ENCODE measurements around the gene KIN.

KIN gene

DNA sequence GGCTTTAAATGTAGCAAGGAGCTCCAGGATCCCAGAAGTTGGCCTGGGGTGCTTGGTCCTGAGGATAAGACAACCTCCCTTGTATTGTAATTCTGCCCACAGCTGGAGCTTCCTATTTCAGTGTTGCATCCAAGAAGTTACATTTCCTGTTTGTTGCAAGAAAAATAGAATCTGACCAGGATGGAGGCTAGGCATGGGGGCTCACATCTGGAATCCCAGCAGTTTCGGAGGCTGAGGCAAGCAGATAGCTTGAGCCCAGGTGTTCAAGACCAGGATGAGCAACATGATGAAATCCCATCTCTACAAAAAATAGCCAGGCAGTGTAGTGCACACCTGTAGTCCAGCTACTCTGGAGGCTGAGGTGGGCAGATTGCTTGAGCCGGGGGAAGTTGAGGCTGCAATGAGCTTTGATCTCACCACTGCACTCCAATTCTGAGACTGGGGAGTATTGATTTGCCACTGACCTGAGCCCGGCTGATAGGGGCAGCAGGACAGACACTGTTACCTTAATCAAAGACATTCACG is 85.4 kb downstream of the KIN start:
- Histone ChIP-seq H3K4me1 (ENCODE audit: insufficient read depth, low read length) (no peaks in the 10 kb centered on the region), H3K9ac (ENCODE audit: low read depth, low read length) (no peak overlapping the region), H3K9me3 (ENCODE audit: insufficient read depth, low read depth, low read length) (no peaks in the 10 kb centered on the region), H3K4me3 (ENCODE audit: low read length) (no peak overlapping the region), H3K27me3 (ENCODE audit: insufficient read depth, low read length) (no peaks in the 10 kb centered on the region), H3K27ac (ENCODE audit: low read length) (no peak overlapping the region), H3K36me3 (ENCODE audit: insufficient read depth, low read depth, low read length) (no peaks in the 10 kb centered on the region)

DNA sequence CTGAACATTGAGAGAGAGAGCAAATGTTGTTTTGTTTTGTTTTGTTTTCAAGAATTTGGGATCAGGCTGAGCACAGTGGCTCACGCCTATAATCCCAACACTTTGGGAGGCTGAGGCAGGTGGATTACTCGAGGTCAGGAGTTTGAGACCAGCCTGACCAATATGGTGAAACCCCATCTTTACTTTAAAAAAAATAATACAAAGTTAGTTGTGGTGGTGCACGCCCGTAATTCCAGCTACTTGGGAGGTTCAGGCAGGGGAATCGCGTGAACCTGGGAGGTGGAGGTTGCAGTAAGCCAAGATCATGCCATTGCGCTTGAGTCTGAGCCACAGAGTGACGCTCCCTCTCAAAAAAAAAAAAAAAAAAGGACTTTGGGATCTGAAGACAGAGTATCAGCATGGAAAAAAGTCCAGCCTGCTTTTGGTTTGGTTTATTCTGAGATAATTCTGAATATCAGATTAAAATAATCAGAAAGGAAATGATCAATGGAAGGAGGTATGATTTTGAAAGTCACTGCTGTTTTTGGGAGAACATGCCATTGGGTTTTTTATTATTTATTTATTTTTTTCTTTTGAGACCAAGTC is 86.5 kb downstream of the KIN start:
- Histone ChIP-seq H3K9me3 (ENCODE audit: insufficient read depth, low read depth, low read length) (no peaks in the 10 kb centered on the region), H3K36me3 (ENCODE audit: insufficient read depth, low read depth, low read length) (no peaks in the 10 kb centered on the region), H3K27ac (ENCODE audit: low read length) (no peak overlapping the region), H3K4me1 (ENCODE audit: insufficient read depth, low read length) (no peaks in the 10 kb centered on the region), H3K9ac (ENCODE audit: low read depth, low read length) (no peak overlapping the region), H3K27me3 (ENCODE audit: insufficient read depth, low read length) (no peaks in the 10 kb centered on the region; the same call in 1 of the 2 replicates), H3K4me3 (ENCODE audit: low read length) (no peak overlapping the region)

Data from iPS-20b (cell line).